Progenitor cell of endocrine pancreas (in vitro differentiated cells): ENCODE measurements around the gene FBXL4. TPM values are rescaled to one million over a fixed set of nuclear protein-coding genes. Genes with fewer than 3 reads are reported as not detected.
"Not testable (repeated sequence)": the region's sequence is repeated elsewhere in the genome, so short reads cannot be mapped to it uniquely, and the experiment has no call there.

Source experiments
- DNase-seq: peaks from one replicate; pipeline ENCODE4 v3.0.0; 2021; ENCODE audit warnings: low spot score; ENCODE audit not compliant: unreplicated experiment
- H3K27ac Mint-ChIP-seq: 2 replicates; pipeline ENCODE4 v1.8.0; 2021; ENCODE audit warnings: mild to moderate bottlenecking, moderate library complexity, mixed read lengths
- H3K27me3 Mint-ChIP-seq: 2 replicates; pipeline ENCODE4 v1.8.0; 2021; ENCODE audit warnings: mixed read lengths
- H3K36me3 Mint-ChIP-seq: 2 replicates; pipeline ENCODE4 v1.8.0; 2022; ENCODE audit warnings: mixed read lengths; ENCODE audit not compliant: insufficient read depth
- H3K4me1 Mint-ChIP-seq: 2 replicates; pipeline ENCODE4 v1.8.0; 2021; ENCODE audit warnings: low read depth, mixed read lengths
- H3K4me3 Mint-ChIP-seq: 2 replicates; pipeline ENCODE4 v1.8.0; 2021; ENCODE audit warnings: low read depth, mild to moderate bottlenecking, moderate library complexity, mixed read lengths
- H3K9me3 Mint-ChIP-seq: 2 replicates; pipeline ENCODE4 v1.8.0; 2021; ENCODE audit warnings: low read depth, mixed read lengths
- total RNA-seq: library from RNA; stranded (reverse); gene quantifications from 2 replicates; pipeline ENCODE4 v1.2.1, GENCODE V29; 2021
- TF ChIP-seq, protein P1 (sequence below): fragments of 200-600 bp; sonication (generic); IDR thresholded peaks from one replicate; pipeline ENCODE4 v1.5.0; 2021; ENCODE audit warnings: antibody characterized with exemption, mild to moderate bottlenecking; ENCODE audit not compliant: unreplicated experiment

FBXL4 gene
- total RNA-seq, 1 donor from 2014 or later = 18.3 TPM

GRCh38 chr6:98928688-98929087, 19.1 kb downstream of the FBXL4 start:
- Mint-ChIP-seq H3K27ac (no peak overlapping the region), H3K9me3 (peaks cover 2% of the 10 kb centered on the region), H3K4me3 (no peak overlapping the region), H3K4me1 (no peaks in the 10 kb centered on the region), H3K36me3 (peaks cover 16% of the 10 kb centered on the region), H3K27me3 (no peaks in the 10 kb centered on the region)
- DNase-seq = no peak
- TF ChIP-seq, protein P1, sequence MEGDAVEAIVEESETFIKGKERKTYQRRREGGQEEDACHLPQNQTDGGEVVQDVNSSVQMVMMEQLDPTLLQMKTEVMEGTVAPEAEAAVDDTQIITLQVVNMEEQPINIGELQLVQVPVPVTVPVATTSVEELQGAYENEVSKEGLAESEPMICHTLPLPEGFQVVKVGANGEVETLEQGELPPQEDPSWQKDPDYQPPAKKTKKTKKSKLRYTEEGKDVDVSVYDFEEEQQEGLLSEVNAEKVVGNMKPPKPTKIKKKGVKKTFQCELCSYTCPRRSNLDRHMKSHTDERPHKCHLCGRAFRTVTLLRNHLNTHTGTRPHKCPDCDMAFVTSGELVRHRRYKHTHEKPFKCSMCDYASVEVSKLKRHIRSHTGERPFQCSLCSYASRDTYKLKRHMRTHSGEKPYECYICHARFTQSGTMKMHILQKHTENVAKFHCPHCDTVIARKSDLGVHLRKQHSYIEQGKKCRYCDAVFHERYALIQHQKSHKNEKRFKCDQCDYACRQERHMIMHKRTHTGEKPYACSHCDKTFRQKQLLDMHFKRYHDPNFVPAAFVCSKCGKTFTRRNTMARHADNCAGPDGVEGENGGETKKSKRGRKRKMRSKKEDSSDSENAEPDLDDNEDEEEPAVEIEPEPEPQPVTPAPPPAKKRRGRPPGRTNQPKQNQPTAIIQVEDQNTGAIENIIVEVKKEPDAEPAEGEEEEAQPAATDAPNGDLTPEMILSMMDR = no peak

DNA sequence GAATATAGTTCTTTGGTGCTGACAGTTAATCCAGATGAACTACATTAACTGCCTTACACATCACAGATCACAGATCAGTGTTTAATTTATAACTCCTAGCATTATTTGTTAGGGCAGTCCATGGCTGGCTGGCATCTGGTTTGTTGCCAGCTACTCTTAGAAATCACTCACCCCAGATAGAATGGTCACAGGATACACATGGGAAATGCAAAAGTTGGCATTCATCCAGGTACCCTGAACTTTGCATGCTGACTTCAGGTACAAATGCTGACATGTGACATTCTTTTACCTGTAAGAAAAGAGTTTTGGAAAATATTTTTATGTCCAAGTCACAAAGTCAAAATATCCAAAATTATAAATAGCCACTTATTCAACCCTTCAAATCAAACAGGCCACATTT, 20.2 kb downstream of the FBXL4 start:
- no peak overlapping the region for H3K27ac Mint-ChIP-seq
- no peaks in the 10 kb centered on the region for H3K27me3 Mint-ChIP-seq
- no peaks in the 10 kb centered on the region for H3K4me1 Mint-ChIP-seq
- peaks cover 16% of the 10 kb centered on the region for H3K36me3 Mint-ChIP-seq
- DNase-seq = no peak
- TF ChIP-seq, protein P1 = no peak
- no peak overlapping the region for H3K4me3 Mint-ChIP-seq
- peaks cover 2% of the 10 kb centered on the region for H3K9me3 Mint-ChIP-seq

DNA sequence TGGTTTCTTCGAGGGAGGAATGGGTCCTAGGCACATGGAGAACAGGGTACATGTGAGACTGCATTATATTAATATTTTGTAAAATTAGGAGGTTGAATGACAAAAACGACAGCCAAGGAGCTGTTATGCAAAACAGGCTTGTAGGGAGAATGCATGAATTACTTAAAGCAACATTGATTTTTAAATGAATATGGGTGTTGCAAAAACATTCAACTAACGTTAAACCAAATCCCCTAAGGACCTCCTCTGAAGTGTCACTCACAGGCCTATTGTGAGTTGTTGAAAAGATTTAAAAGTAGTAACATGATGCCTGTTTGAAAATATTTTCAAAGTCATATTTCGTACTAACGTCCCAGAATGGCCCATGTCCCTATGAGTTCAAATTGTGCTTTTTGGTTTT, 21.9 kb downstream of the FBXL4 start:
- DNase-seq = no peak
- Mint-ChIP-seq H3K4me3 (no peak overlapping the region), H3K36me3 (peaks cover 14% of the 10 kb centered on the region), H3K9me3 (peaks cover 2% of the 10 kb centered on the region), H3K4me1 (no peaks in the 10 kb centered on the region), H3K27me3 (no peaks in the 10 kb centered on the region), H3K27ac (no peak overlapping the region)
- TF ChIP-seq, protein P1 = no peak

DNA sequence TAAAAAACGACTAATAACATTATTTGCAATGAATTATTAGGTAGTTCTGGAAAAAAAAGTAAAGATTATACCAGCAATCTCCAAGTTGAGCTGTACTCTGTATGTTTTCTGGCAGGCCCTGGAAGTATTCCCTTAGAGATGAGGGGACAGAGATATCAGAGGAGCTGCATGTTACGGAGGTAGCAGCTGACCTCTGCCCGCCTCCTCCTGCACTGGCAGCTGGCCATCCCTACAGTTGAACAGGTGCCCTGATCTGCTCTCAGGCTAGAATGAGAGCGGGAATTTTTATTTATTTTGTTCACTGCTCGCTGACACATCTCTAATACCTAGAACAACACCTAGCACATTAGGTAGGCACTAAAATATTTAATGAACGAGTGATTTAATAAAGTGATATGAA, 23.1 kb downstream of the FBXL4 start:
- H3K4me3 Mint-ChIP-seq = no peak overlapping the region
- H3K27me3 Mint-ChIP-seq = no peaks in the 10 kb centered on the region
- no peak for DNase-seq
- peaks cover 2% of the 10 kb centered on the region for H3K9me3 Mint-ChIP-seq
- no peaks in the 10 kb centered on the region for H3K4me1 Mint-ChIP-seq
- TF ChIP-seq, protein P1 = no peak
- H3K27ac Mint-ChIP-seq = no peak overlapping the region
- peaks cover 11% of the 10 kb centered on the region for H3K36me3 Mint-ChIP-seq

DNA sequence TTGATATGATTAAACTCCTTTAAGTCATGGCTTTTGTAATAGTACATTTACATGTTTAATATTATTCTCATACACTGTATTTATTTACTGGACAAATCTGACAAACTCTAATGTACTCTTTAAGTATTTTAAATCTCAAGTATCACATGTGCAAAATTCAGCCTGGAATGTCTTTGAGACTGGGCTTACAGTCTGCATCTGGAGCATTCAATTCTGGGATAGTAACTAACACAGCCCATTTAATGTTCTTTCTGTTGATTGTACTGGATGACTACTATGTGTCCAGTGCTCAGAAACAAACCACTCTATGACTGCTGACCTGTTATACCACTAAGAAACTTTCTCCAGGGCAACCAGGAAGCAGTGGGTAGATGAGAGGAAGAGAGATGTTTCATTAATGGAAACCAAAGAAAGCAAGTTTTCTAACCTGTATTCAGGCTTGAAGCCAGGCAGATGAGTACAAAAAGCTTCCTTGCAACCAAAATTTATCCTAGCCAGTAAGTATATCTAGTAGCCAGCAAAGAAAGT, 26.8 kb downstream of the FBXL4 start:
- no peaks in the 10 kb centered on the region for H3K4me1 Mint-ChIP-seq
- TF ChIP-seq, protein P1 = no peak

GRCh38 chr6:98910946-98911345, 36.8 kb downstream of the FBXL4 start:
- Mint-ChIP-seq H3K36me3 (peaks cover 37% of the 10 kb centered on the region), H3K9me3 (peaks cover 21% of the 10 kb centered on the region)
- H3K27me3 Mint-ChIP-seq, H3K27ac Mint-ChIP-seq, H3K4me3 Mint-ChIP-seq, DNase-seq, H3K4me1 Mint-ChIP-seq: not testable (repeated sequence)

More for the DNA sequence above, 26.8 kb downstream of the FBXL4 start:
- no peak overlapping the region for H3K4me3 Mint-ChIP-seq
- no peak for DNase-seq
- peaks cover 6% of the 10 kb centered on the region for H3K36me3 Mint-ChIP-seq
- H3K27ac Mint-ChIP-seq = no peak overlapping the region
- no peaks in the 10 kb centered on the region for H3K27me3 Mint-ChIP-seq
- H3K9me3 Mint-ChIP-seq = no peaks in the 10 kb centered on the region
